Renal pelvis (tissue), 12 donors: Measurements from ENCODE around the gene ZNF593OS. TPM values are rescaled to one million over a fixed set of nuclear protein-coding genes. Genes with fewer than 3 reads are reported as not detected.
A peak's percentile ranks its signal among the peaks of the same experiment; 100 is the strongest.

Experiments used
- DNase-seq: peaks from one replicate; pipeline ENCODE4 v3.0.0-alpha.2; 2013
- long read RNA-seq, 16 experiments: transcript quantifications; one replicate each; lab custom pipeline, GENCODE V29; 2026
- polyA plus RNA-seq, 3 donors: library from polyadenylated mRNA; unstranded; fragments of 120-200 nt; gene quantifications; one replicate each; pipeline ENCODE4 v1.2.1, GENCODE V29; 2013; ENCODE audit not compliant: insufficient read length in 3 of 3

Gene ZNF593OS
- polyA plus RNA-seq, result 1 to 10 TPM; 1.2 to 1.8 (median 1.5) TPM
- long read RNA-seq, donor 1, partial matches to known transcripts, result 8 of 8 reads
- long read RNA-seq, donor 1, other reads (novel, unspliced or antisense), result 0 of 8 reads
- long read RNA-seq, donor 2, result 0 reads
- long read RNA-seq, donor 3, result 0 reads
- long read RNA-seq, donor 4, result 0 reads
- long read RNA-seq, donor 5, result 0 reads
- long read RNA-seq, donor 6, result 0 reads
- long read RNA-seq, donor 7, result 0 reads
- long read RNA-seq, donor 8, partial matches to known transcripts, result 18 of 18 reads
- long read RNA-seq, donor 8, other reads (novel, unspliced or antisense), result 0 of 18 reads
- long read RNA-seq, donor 9, result 0 reads
- long read RNA-seq, donor 10, result 0 reads
- long read RNA-seq, donor 11, result 0 reads
- long read RNA-seq, donor 12, result 0 reads
- long read RNA-seq, donor 13, result 0 reads
- long read RNA-seq, donor 14, result 0 reads
- long read RNA-seq, donor 15, result 0 reads
- long read RNA-seq, donor 16, result 0 reads

GRCh38 chr1:26171084-26172072, at the start of gene ZNF593OS:
TSS of gene ZNF593OS (minus strand) at chr1:26171832. CDS start at chr1:26171661, 171 bp downstream.
- DNase-seq, result no peak

GRCh38 chr1:26221094-26221493, 49.5 kb upstream of the ZNF593OS start:
- no peak for DNase-seq

GRCh38 chr1:26220199-26220912, 48.7 kb upstream of the ZNF593OS start:
- DNase-seq, result peak; percentile 8

- no peak for DNase-seq
These were observed 47.4 kb upstream of the ZNF593OS start for GRCh38 chr1:26218906-26219494.

DNA sequence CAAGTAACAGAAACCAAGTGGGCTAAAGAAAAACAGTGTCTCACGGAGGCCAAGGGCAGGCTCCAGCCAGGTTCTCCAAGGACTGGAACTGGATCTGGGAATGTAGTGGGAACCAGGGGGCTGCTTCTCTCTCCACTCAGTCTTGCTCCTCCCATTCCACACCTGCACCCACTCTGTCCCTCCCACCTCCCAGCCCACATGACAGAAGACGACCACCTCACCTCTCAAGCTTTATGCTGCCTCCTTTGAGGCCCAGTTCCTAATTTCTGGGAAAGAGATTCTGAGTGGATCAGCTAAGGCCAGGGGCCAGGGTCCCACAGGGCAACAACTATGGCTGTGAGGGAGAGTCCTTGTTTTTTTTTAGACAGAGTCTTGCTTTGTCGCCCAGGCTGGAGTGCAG, 43.6 kb upstream of the ZNF593OS start:
- no peak for DNase-seq

DNA sequence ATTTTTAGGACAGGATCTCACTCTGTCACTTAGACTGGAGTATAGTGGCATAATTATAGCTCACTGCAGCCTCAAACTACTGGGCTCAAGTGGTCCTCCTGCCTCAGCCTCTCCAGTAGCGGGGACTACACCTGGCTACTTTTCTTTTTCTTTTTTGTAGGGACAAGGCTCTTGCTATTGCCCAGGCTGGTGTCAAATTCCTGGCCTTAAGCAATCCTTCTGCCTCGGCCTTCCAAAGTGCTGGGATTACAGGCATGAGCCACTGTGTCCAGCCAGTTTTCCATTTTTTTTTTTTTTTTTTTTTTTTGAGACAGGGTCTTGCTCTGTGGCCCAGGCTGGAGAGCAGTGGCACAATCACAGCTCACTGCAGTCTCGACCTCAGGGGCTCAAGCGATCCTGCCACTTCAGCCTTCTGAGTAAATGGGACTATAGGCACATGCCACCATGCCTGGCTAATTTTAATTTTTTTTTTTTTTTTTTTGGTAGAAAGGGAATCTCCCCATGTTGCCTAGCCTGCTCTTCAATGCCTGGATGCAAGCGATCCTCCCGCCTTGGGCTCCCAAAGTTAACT, 41.8 kb upstream of the ZNF593OS start:
- no peak for DNase-seq

GRCh38 chr1:26212726-26213125, 41.1 kb upstream of the ZNF593OS start:
- DNase-seq, result no peak

DNA sequence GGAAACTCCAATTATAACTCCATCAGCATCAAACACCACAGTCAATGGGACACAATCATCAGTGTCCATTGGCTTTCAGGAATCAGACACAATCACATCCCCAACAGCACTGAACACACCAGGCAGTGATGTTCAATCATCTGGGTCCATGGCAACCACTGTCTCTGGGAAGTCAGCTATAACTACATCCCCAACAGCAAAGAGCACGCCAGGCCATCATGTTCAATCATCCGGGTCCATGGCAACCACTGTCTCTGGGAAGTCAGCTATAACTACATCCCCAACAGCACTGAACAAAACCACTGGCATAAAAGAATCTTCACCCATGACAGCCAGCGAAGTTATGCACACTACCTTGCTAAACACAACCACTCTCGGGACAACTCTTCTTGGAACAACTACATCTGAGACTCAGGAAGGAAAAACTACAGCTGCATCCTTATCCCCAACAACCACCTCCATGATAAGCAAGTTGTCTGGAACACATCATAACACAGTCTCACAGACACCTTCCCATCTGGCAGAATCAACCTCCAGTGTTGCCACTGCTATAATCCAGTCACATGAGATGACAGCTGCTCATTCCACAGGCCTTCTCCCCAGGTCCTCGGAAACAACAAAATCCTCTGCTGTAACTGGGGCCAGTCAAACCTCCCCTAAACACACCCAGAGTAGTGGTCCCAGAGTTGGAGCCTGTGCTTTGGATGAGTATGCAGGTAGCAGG, 38.7 kb upstream of the ZNF593OS start:
- no peak for DNase-seq

DNA sequence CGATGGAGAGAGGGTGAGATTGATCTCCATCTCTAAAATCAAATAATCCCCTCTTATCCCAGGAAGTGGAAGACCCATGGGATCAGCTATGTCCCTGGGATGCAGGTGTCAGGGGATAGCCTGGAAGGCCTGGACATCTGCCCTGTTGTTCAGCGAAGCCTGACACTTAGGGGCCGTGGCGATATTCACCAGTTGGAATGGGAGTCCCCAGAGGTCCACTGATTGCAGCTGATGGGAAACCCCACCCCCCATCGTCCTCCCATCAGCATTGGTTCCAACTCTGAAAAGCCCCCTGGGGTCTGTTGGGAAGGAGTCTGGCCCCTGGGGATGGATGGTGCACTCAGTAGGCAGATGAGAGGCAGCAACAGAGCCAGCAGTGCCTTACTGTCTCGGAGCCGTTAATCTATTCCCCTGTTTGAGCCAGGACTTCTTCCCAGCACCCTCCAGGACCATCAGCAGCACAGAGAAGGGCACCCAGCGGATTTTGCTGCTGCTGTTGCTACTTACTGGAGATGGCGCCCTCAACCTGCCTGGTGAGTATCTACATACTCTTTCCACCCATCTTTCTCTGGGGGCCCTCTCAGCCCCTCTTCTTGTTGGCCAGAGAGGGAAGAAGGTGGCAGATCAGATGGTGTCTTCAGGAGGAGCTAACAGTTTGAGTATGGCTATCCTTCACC, 32.1 kb upstream of the ZNF593OS start:
- no peak for DNase-seq

DNA sequence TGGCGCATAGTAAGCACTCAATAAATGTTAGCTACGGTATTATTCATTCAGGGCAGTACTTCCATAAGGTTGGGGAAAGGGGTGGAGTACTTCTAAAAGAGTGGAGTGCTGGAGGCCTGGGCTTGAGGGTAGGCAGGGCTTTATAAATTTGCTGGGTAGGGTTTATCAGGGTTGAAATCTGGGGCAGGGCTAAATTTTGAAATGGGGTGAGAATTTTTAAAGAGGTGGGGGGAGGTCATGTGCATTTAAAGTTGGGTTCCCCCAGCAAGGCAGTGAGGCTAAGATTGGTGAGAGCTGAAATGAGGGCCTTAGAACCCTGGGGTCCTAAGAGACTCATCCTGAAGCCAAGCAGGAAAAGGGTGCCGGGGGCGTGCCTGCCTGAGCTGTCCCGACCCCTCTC, 28.8 kb upstream of the ZNF593OS start:
- no peak for DNase-seq

DNA sequence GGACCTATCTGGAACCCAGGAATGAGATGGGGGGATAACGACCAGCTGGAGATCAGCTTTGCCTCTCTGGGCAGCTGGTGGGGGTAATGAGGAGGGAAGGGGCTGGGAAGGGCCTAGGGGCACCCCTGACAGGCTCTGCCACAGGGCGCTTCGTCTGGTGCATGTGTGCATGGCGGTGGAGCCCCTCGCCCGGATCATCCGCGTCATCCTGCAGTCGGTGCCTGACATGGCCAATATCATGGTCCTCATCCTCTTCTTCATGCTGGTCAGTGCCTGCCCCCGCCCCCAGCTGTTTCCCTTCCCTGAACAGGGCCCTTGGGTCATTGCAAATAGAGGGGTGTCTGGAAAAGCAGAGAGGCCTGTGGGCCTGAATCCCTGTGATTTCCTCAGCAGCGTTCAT, 26.2 kb upstream of the ZNF593OS start:
- DNase-seq, result no peak

- no peak for DNase-seq
These were observed 25.7 kb upstream of the ZNF593OS start for GRCh38 chr1:26197301-26197700.

GRCh38 chr1:26195805-26196204, 24.2 kb upstream of the ZNF593OS start:
- DNase-seq, result no peak

GRCh38 chr1:26191739-26192138, 20.1 kb upstream of the ZNF593OS start:
- no peak for DNase-seq

- peak; percentile 62 for DNase-seq
These were observed 18.8 kb upstream of the ZNF593OS start, which contains the start of gene CATSPER4 for GRCh38 chr1:26190373-26190987. TSS of gene CATSPER4 (plus strand) at chr1:26190602. CDS start at chr1:26190628, 26 bp downstream.

DNA sequence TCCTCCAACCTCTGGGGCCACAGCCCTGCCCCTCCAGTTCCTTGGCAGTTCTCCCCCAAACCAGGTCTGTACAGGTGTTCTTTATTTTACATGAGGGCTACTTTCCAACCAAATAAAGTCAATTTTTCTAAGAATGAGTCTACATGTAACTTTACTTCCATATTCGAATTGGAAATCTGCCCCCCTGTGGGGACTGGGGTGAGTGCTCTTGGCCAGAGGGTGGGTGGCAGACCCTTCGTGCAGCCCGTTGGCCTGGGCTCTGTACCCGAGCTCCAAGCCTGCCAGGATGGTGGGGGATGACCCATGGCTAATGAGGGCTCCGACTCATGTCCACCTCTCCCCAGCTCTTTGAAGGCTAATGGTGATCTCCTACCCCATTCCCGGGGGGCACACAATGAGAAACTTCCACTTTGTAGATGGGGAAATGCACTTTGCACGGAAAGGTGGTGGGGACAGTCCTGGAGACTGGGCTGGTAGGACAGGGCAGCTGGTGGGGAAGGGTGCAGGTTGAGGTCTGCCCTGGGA, 18.2 kb upstream of the ZNF593OS start:
- no peak for DNase-seq

DNA sequence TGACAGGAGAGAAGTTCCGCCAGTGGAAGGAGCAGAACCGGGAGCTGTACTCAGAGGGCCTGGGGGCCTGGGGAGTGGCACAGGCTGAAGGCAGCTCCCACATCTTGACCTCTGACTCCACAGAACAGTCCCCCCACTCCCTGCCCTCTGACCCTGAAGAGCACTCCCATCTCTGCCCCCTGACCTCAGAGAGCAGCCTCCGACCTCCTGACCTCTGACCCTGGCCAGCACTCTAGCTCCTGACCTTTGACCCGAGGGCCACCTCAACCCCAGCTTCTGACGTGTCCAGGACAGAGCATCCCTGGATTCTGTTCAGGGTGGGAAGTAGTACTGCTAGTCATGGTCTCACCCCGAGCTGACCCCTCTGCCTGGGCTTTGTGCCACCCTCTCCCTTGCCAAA, 17.7 kb upstream of the ZNF593OS start:
- no peak for DNase-seq

GRCh38 chr1:26188477-26188876, 16.8 kb upstream of the ZNF593OS start:
- no peak for DNase-seq

DNA sequence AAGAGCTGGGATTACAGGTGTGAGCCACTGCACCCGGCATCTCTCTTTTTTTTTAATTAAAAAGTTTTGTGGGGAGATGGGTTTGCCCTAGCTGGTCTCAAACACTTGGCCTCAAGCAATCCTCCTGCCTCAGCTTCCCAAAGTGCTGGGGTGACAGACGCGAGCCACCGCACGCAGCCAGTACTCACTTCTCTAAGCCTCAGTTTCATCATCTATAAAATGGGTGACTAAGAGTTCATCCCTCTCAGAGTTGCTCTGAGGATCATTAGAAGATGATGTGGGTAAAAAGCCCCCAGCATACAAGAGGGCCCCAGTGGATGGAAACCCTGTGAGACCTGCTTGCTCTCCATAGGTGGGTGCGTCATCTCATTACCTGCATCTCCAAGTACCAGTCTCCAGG, 16.2 kb upstream of the ZNF593OS start:
- DNase-seq, result no peak
